Mesothelial cell of epicardium (in vitro differentiated cells): ENCODE data around the gene ERAP2. TPM values are rescaled to one million over a fixed set of nuclear protein-coding genes. Genes with fewer than 3 reads are reported as not detected.

Source experiments
- total RNA-seq: library from RNA; stranded (reverse); gene quantifications from 3 replicates; pipeline ENCODE4 v1.2.1, GENCODE V29; 2021

ERAP2 gene
- total RNA-seq, 1 donor from 2014 or later, result 0.74 TPM

Other genes starting within 250 kb of the ERAP2 start
- 126 to 133 TPM (median 132 TPM) in 3 replicates for gene CAST, start 214.1 kb upstream of the ERAP2 start, total RNA-seq
- 46.5 to 49.3 TPM (median 48.4 TPM) in 3 replicates for gene ERAP1, start 68.6 kb upstream of the ERAP2 start, total RNA-seq
- gene LNPEP, start 59.6 kb downstream of the ERAP2 start, total RNA-seq, result 35.4 to 37.3 TPM (median 35.6 TPM) in 3 replicates